Hematopoietic multipotent progenitor cell treated with erythropoietin and hydrocortisone succinate and interleukin-3 and kit ligand, for 6 days (in vitro differentiated cells): ENCODE data around the gene MPZ.
"Not testable (repeated sequence)": the region's sequence is repeated elsewhere in the genome, so short reads cannot be mapped to it uniquely, and the experiment has no call there.

Source experiments
- DNase-seq: peaks from one replicate; pipeline ENCODE4 v3.0.0-alpha.2; 2015

The MPZ gene

GRCh38 chr1:161299347-161299746 is 10.4 kb downstream of the MPZ start:
- no peak for DNase-seq

- DNase-seq: peak; percentile 36
Observed at GRCh38 chr1:161298116-161298515, 11.7 kb downstream of the MPZ start.

GRCh38 chr1:161297415-161297814 is 12.4 kb downstream of the MPZ start:
- no peak for DNase-seq

DNA sequence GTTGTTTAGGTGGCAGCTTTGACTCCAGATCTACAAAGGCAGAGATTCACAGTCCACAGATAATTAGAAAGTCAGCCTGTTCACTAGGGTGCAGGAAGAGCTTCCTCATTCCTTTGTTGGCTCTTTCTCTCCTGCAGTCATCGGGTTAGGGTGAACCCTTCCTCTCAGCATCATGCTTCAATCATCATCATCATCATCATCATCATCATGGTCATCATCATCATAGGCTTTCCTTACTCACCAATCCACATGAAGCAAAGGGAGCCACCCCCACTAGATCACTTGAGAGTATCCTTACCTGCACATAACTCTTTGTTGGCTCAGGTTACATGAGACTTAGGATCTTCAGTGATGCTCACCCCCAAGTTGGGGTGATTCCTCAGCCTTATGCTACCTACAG is 19.0 kb downstream of the MPZ start:
- DNase-seq: no peak

DNA sequence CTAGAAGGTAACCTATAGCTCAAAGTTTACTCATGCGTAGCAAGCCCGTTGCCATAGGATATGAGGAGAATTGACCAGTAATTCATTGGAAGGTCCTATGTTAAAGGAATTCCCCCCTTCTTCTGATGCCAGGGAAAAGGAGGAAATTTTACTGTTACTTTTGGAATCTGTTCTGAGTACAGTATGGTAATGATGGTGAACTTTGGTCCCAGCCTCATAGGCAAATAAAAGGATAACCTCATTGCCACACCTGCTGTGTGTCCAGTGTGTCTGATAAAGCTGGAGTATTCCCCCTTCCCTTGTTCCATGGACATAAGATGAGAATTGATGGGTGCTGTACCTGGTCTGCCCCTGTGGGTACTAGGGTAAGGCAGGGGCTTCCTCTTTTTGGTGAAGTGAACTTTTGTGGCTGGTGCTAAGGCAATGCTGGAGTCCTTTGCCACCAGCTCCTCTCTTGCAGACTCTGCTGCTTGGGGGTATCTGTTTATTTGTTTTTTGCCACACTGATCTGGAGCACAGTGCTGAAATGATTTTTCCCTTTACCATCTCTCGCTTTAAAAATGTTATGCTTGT is 22.2 kb downstream of the MPZ start:
- DNase-seq: no peak

DNA sequence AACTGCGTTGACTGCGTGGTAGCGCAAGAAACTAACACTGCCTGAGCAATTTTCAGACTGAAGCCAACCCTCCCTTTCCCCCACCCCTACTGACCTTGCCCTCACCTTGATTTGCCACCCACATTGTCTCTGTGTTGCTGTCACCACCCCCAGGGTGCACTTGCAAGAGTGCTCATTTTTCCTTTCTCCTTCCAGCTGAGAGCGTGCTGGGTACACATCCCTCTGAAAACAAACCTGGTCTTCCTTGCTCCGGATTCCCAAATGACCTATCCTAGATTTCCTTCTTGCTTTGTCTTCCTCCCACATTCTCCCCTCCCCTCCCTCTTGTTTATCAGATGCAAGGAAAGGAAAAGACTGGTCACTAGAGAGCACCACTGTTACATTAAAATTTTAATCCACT is 24.2 kb downstream of the MPZ start:
- no peak for DNase-seq

DNA sequence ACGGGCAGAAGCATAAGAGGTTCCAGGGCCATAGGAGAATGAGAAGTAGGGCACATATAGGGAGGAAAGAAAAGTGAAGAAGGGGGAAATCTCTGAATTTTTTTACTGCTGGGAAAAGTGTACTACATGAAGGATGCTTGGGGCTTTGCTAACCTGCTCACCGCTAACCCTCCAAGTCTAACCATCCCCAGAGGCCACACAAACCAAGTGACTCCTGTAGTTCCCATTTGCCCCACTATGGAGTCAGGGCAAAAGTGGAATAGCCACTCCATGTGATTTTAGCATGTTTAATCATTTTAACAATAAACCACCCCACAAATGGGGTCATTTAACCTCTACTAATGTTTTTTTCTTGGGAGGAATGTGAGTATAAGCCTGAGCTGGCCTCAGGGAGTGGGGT is 24.7 kb downstream of the MPZ start:
- DNase-seq: no peak

GRCh38 chr1:161282991-161283390 is 26.8 kb downstream of the MPZ start:
- DNase-seq: no peak

GRCh38 chr1:161274874-161275273 is 34.9 kb downstream of the MPZ start:
- no peak for DNase-seq

DNA sequence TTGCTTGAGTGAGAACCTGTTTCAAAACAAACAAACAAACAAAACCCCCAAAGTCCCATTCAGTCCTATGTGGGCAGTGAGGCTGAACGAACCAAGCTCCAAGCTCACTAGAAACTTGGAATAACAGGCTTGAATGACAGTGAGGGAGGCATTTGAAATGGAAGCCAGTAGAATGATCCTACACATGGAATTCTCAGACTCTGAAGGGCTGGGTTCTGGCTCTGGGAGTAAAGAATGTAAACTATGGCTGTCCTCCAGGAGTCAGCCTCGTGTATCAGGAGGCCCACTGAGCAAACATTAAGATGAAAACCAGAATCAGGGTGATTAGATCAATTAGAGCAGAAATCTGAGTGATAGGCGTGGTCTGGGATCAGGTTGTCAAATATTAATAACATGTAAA is 36.4 kb downstream of the MPZ start:
- DNase-seq: no peak

GRCh38 chr1:161267321-161267720 is 42.4 kb downstream of the MPZ start:
- peak; percentile 56 for DNase-seq

GRCh38 chr1:161266836-161267235 is 42.9 kb downstream of the MPZ start:
- DNase-seq: no peak

DNA sequence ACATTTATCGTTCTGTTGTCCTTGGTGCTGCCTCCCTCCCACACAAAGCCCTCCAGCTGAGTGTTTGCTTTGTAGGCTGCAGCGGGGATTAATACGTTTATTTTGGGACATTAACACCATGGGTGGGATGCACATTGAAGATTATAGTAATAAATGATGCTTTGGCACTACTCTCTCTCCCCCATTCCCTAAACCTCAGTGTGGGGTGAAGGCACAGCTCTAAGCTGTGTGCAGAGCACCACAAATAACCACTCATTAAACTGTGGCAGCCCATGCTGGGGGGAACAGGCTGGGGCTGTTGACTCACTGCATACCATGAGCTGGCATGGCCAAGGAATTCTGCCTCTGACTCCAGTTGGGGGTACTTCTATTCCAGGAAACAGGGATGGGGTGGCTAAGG is 43.6 kb downstream of the MPZ start:
- DNase-seq: no peak

DNA sequence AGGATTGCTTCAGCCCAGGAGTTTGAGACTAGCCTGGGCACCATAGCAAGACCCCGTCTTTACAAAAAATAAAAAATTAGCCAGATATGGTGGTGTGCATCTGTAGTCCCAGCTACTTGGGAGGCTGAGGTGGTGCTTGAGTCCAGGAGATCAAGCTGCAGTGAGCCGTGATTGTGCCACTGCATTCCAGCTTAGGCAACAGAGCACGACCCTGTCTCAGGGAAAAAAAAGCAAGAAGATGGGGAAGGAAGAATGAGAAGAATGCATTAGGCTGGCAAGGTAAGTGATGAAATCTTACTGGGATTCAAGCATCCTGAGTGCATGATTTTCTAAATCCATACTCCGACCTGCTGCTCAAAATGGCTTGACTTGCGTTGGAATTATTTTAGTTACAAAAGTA is 44.5 kb downstream of the MPZ start:
- DNase-seq: no peak

DNA sequence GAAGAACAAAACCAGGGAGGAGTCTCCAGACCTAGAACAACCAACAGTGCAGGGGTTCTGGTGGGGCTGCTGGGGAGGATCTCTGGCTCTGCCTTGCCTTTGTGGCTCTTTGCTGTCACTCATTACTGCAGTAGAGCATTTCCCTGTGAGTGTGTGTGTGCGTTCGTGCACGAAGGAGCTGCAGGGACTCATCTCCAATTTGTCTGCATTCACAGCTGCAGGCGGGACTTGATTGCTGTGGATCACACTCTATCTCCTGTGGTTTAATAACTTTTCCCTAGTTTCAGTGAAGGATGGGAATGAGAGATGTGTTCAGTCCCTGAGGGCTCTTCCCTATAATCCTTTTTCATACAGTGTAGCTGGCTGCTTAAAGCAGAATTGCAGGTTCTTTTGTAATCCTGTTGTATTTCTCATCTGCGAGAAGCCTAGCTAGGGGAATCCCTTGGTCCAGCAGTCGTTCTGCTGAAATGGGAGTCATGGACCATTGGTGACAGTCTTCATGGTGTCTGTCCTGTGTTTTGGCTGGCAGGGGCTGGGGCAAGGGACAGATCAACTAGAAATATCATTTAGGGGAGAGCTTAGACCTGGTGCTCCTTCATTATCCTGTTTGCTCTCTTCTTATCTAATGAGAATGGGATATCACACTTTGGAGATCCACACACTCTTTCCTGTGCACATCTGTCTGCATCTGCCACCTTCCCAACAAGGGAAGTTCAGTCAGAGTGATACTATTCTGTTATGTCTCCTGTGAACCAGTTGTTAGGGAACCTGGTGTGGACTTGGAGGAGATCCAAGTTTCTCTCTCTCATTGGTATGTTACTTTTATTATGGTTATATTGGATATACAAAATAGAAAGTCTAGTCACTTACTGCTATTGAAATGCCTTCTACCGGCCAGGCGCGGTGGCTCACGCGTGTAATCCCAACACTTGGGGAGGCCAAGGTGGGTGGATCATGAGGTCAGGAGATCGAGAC is 48.2 kb downstream of the MPZ start:
- no peak for DNase-seq

- no peak for DNase-seq
Observed at GRCh38 chr1:161260376-161261260, 49.1 kb downstream of the MPZ start.

GRCh38 chr1:161259765-161260164 is 50.0 kb downstream of the MPZ start:
- DNase-seq: no peak

DNA sequence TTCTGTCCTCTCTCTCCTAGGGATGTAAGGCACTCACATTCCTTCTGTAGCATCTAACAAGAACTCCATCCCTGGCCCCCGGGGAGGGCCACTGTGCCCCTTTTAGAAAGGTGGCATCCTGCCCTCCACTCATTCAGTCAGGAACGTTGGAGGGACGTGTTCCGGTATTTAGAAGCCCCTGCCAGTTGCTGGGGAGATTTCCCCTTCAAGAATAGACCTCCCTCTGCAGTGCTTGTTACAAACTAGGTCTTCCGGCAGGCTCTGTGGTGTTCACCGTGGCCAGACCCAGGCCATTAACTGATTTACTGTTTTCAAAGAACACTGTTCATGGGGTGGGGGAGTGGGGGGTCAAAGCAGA is 50.4 kb downstream of the MPZ start:
- no peak for DNase-seq

GRCh38 chr1:161258439-161259344 is 51.1 kb downstream of the MPZ start, which contains the start of gene PCP4L1:
Gene PCP4L1, plus strand, starts transcription at chr1:161258745. Its CDS starts 230 bp downstream, at chr1:161258975.
- peak; percentile 68 for DNase-seq

DNA sequence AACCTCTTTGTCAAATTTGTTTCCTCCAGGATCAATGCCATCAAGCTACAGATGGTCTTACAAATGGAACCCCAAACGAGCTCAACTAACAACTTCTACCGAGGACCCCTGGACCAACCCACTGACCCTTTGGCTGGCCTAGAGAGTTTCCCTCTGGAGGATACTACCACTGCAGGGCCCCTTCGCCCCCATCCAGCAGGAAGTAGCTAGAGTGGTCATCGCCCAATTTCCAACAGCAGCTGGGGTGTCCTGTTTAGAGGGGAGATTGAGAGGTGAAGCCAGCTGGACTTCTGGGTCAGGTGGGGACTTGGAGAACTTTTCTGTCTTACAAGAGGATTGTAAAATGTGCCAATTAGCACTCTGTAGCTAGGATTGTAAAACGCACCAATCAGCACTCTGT is 52.7 kb downstream of the MPZ start:
- DNase-seq: peak; percentile 24

- DNase-seq: not testable (repeated sequence)
Observed at GRCh38 chr1:161255955-161256520, 53.7 kb downstream of the MPZ start.

DNA sequence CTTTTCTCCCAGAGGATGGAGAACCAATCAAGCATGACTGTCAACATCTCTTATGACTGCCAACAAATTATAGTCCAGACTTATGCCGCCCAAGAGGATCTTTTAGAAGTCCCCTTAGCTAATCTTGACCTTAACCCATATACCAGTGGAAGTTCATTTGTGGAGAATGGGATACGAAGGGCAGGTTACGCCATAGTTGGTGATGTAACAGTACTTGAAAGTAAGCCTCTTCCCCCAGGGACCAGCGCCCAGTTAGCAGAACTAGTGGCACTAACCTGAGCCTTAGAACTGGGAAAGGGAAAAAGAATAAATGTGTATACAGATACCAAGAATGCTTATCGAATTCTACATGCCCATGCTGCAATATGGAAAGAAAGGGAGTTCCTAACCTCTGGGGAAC is 54.5 kb downstream of the MPZ start:
- DNase-seq: not testable (repeated sequence)
